ENCODE data around the gene SPATA46.

GRCh38 chr1:162369571-162369970, 7.1 kb downstream of the SPATA46 start:
- no peak for TF ChIP-seq CTCF (IDR thresholded peaks at IDR 0.05)
- TF ChIP-seq POLR2A (IDR thresholded peaks at IDR 0.05): no peak
